NCI-H2029 (cell line): ENCODE measurements around the gene OR2AP1.
A peak's percentile ranks its signal among the peaks of the same experiment; 100 is the strongest.
"Not testable (repeated sequence)": the region's sequence is repeated elsewhere in the genome, so short reads cannot be mapped to it uniquely, and the experiment has no call there.

Experiments
- DNase-seq: peaks from one replicate; lab custom pipeline; 2025; lab: John Stamatoyannopoulos, UW

OR2AP1 gene

DNA sequence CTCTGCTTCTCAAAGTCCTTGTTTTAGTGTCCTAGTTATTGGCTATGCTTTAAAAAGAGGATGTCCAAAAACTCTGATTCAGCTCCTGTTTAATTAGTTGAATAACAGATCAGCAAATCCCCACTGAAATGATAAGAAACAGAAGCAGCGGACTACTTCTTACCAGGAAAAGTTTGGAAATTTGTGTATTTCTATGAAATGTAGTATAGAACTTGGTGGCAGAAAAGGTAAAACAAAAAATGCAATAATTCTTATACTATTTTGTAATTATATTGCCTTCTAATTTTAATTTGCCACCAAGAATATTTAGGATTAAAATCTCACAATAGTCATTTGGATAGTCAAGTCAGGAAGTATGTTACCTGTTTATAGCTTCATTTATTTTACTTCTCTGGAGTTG, at the start of gene OR2AP1:
OR2AP1 (plus strand) TSS at position 301 of the 400 bp plus-strand sequence. CDS start 1,947 bp downstream, outside the sequence.
- no peak for DNase-seq

DNA sequence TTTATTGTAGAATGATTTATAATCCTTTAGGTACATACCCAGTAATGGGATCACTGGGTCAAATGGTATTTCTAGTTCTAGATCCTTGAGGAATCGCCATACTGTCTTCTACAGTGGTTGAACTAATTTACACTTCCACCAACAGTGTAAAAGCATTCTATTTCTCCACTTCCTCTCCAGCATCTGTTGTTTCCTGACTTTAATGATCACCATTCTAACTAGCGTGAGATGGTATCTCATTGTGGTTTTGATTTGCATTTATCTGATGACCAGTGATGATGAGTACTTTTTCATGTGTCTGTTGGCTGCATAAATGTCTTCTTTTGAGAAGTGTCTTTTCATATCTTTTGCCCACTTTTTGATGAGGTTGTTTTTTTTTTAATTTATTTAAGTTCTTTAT, 24.0 kb upstream of the OR2AP1 start:
- not testable (repeated sequence) for DNase-seq

DNA sequence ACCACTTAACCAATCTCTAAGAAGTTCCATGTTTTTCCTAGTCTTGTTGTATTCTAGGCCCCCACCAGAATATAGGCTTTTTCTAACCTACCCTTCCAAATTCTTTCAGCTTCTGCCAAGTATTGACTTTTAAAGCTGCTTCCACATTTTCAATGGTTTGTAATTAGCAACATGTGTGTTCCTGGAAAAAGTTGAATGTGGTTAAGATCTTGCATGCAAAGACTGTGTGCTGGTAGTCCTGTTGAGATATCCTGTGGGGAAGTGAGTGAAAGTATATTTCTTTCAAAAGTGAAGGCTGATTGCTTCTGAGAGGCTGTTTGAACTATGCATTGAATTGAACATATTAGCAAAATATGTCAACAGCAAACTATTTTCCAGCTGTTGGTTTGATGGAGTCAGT, 23.5 kb upstream of the OR2AP1 start:
- no peak for DNase-seq

DNA sequence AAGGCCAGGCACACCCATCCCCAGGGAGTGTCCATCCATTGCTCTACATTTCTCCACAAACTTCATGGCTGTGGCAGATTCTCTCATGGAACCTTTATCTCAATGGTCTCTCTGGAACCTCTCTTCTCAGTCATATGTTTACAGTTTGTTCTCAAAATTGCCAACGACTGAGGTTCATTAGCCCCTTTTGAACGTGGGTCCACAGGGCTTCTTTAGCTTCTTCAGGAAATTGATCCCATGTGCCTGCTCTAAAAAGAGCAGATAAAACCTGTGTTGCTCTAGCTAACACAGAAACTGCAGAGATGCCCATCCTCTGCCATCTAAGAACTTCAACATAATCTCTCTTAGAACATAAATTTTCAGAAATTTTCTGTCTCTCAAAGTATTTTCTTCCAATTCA, 23.0 kb upstream of the OR2AP1 start, which contains the start of gene OR6C4:
OR6C4 (plus strand) TSS at position 301 of the 400 bp plus-strand sequence. CDS start 1,625 bp downstream, outside the sequence.
- no peak for DNase-seq

DNA sequence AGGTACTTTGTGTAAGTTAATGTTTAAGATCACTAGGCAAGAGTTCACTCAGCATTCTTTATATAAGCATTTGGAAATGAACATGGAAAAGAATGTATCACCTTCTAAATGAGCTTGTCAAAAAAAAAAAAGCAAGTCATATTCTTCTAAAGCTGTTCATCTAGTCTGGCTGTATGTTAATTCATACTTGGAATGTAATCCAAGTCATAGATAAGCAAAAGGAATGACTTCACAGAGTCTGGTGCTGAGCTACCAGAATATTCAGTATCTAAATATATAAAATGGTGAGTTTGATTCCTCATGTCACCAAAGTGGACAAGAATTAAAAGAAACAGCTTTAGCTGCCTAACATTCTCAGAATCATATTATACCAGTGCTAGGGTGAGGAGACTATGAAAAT, 18.0 kb upstream of the OR2AP1 start:
- DNase-seq: no peak

DNA sequence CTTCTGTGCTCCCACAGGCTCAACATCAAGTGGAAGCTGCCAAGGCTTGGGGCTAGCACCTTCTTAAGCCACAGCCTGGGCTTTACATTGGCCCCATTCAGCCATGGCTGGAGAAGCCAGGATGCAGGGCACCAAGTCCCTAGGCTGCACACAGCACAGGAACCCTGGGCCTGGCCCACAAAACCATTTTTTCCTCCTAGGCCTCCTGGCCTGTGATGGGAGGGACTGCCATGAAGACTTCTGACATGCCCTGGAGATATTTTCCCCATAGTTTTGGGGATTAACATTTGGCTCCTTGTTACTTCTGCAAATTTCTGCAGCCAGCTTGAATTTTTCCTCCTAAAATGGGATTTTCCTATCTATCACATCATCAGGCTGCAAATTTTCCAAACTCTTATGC, 2.2 kb upstream of the OR2AP1 start:
- not testable (repeated sequence) for DNase-seq

DNA sequence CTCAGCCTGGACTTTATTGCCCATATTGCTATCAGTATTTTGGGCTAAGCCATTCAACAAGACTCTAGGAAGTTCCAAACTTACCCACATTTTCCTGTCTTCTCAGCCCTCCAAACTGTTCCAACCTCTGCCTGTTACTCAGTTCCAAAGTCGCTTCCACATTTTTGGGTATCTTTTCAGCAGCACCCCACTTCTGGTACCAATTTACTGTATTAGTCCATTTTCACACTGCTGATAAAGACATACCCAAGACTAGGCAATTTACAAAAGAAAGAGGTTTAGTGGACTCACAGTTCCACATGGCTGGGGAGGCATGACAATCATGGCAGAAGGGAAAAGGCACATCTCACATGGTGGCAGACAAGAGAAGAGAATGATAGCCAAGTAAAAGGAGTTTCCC, 1.6 kb upstream of the OR2AP1 start:
- not testable (repeated sequence) for DNase-seq

DNA sequence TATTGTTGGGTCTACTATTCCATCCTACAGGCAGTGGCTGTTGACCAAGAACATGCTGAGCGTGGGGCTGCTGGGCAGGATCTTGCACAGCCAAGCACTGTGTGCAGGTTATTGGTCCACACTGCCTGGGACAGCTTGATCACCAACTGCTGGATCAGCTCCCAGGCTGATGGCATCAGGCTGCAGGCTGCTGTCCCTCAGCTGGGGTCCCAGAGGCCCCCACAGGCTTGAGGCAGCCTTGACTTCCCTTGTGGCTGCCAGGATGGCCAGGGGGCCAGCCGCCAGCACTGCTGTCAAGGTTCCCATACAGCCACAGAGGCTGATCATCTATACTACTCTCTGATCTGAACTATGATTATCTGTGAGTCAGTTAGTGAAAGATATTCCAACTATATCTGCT, 9.8 kb downstream of the OR2AP1 start:
- no peak for DNase-seq

DNA sequence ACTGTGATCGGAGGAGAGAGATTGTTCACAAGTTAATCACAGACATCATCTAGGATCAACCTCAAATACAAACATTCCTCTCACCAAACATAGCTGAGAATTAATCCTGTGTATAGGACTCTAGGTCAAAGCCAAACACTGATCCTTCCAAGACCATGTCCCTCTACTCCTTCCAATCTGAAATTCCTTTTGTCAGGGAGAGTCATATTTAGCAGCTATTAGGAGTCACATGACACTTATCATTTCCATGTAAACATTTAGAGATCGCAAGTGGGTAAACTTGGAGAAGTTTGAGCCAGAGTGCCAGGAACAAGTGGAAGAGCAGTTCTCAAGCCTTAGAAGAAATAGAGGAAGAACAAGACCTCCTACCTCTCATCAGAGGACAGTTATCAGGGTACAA, 13.5 kb downstream of the OR2AP1 start:
- no peak for DNase-seq

DNA sequence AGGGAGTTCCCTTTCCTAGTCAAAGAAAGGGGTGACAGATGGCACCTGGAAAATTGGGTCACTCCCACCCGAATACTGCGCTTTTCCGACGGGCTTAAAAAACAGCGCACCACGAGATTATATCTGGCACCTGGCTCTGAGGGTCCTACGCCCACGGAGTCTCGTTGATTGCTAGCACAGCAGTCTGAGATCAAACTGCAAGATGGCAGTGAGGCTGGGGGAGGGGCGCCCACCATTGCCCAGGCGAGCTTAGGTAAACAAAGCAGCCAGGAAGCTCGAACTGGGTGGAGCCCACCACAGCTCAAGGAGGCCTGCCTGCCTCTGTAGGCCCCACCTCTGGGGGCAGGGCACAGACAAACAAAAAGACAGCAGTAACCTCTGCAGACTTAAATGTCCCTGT, 17.9 kb downstream of the OR2AP1 start:
- DNase-seq: not testable (repeated sequence)

DNA sequence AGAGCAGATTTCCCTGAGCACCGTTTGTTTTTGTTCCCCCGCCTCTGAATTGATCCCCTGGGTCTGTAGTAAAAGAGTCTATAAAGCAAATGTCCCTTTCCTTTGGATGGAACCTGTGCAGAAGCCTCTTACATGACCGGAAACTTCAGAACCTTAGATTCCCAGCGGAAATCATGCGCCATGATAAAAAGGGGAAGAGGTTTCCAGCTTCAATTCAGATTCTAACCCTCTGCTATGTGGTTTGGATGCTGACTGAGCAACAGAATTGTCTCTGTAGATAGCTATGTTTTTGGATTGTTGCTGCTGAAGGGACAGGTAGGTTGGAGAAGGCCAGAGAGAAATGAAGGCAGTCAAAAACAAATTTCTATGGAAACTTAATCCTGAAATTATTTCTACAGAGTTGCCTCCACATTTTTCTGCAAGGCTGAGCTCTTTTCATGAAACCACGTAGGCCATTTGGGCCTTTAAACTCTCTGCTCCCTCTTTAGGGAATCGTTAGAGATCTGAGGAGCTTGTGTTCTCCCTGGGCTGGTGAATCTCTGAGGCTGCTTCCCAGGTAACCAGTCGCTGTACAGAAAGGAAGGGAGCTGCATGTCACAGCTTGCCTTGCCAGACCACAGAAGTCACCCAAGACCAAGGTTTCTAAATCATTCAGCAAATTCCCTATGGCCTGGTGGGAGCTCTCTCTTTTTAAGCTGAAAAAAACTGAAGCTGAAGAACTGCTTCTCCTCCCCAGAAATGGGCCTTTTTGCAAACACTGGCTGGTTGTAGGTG, 35.7 kb downstream of the OR2AP1 start:
- no peak for DNase-seq

DNA sequence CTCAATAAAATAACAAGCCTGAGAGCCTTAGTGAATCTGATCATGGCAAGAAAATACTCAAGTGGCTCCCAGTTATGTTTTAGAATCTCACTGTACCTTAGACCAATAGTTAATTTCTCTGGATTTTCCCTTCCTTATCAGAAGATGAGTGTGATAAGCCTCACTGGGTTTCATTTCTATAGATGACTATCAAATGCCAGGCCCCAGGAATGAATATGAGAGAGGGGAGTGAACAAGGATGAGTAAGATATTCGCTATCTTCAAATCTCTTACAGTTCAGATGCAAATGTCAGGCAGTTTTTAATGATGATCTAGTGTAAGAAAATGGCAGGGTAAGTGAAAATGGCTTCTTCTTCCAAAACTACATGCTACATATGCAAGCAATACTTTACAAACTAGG, 38.3 kb downstream of the OR2AP1 start:
- DNase-seq: no peak

DNA sequence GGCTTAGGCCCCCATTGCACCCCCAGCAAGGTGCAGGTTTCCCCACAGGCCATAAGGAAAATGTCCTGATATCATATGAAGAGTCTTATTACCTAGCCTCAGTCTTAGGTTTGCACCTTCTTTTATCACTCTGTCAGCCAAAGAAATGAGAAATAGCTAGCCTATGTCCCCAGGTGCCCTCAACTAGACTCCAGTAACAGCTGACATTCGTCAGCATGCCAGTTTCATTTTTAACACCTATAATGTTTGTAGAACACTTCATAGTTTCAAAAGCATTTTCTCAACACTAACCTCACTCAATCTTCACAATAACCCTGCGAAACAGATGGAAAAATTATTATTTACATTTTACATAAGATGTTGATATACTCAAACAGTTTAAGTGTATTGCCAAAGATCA, 40.4 kb downstream of the OR2AP1 start:
- no peak for DNase-seq

DNA sequence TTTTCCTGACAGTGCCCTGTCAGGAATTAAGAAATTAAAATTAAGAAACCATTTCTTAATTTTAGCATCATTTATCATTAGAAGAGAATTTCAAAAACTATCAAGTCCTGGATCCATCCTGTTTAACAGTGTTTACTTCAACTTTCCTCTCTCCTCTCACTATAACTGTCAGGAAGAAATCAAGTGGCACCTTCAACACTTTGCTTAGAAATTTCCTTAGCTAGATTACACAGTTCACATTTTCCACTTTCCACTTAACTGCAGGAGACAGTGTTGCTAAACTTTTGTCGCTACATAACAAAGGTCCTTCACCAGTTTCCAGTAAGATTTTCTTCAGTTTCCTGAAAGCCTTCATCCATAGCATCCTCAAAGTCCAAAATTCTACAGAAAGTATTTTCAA, 42.5 kb downstream of the OR2AP1 start:
- DNase-seq: no peak

DNA sequence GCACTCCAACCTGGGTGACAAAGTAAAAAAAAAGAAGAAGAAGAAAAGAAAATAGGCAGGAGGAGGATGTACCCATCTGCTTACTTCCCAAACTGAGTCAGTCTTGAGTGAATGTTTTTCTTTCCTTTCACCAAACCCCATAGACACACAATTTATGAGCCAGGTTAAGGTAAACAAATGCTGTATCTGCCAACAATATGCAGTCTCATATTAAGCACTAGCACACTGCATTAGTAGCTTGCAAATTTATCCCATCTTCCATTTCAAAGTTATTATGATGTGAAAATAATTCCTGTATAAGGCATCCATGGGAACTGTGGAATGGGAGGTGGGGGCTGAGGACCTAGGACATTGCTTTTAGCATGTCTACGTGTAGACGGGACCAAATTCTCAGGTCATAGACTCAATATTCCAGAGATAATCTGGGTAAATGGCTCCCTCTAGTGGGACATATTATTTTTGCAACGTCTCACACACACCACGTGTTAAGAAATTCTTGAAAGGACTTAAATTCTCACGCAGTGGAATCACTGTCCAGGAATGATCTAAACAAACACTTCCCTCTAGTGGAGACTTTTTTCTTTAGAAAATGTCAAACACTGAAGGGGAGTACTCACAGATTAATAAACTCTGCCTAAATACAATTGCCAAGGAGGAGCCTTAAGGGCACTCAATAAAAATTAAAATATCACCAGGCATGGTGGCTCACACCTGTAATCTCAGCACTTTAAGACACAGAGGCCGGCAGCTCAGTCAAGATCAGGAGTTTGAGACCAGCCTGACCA, 47.3 kb downstream of the OR2AP1 start:
- DNase-seq: peak; percentile 71

DNA sequence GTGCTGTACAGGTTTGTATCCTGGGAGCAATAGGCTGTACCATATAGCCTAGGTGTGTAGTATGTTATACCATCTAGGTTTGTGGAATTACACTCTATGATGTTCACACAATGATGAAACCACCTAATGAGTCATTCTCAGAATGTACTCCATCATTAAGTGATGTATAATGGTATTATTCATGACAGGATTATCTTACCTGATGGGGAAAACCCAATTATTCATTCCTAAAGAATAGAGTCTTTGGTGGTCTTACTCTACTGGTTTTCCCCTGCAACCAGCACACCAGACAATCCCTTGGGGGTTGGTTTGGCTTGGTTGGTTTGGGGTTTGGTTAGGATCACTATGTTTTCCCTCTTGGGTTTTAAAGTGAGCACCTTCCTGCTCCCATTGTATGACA, 51.8 kb downstream of the OR2AP1 start:
- DNase-seq: no peak
